Stimulated activated CD4-positive, alpha-beta T cell treated with anti-CD3 and anti-CD28 coated beads, TNF-alpha, amount 100 ng/mL, for 4 hours (primary cell): ENCODE data around the gene DAB2IP.
"Not testable (repeated sequence)": the region's sequence is repeated elsewhere in the genome, so short reads cannot be mapped to it uniquely, and the experiment has no call there.

ENCODE experiments used
- DNase-seq, 3 experiments: peaks; one replicate each; pipeline ENCODE4 v3.0.0-alpha.2; 2020; ENCODE audit warnings: low read depth in 3 of 3

The DAB2IP gene

DNA sequence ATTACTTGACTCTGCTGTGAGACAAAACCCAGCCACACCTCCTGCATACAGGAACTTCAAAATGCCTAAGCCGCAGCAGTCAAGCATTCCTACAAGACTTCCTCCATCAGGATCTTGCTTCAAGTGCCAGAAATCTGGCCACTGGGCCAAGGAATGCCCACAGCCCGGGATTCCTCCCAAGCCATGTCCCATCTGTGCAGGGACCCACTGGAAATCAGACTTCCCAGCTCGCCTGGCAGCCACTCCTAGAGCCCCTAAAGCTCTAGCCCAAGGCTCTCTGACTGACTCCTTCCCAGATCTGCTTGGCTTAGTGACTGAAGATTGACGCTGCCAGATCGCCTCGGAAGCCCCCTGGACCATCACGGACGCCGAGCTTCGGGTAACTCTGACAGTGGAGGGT, 141.0 kb downstream of the DAB2IP start:
- not testable (repeated sequence) for DNase-seq

DNA sequence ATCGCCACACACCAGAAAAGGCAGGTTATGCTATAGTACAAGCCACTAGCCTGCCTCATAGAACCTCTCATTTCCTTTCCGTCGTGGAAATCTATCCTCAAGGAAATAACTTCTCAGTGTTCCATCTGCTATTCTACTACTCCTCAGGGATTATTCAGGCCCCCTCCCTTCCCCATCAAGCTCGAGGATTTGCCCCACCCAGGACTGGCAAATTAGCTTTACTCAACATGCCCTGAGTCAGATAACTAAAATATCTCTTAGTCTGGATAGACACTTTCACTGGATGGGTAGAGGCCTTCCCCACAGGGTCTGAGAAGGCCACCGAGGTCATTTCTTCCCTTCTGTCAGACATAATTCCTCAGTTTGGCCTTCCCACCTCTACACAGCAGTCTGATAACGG, 142.9 kb downstream of the DAB2IP start:
- DNase-seq = not testable (repeated sequence)

DNA sequence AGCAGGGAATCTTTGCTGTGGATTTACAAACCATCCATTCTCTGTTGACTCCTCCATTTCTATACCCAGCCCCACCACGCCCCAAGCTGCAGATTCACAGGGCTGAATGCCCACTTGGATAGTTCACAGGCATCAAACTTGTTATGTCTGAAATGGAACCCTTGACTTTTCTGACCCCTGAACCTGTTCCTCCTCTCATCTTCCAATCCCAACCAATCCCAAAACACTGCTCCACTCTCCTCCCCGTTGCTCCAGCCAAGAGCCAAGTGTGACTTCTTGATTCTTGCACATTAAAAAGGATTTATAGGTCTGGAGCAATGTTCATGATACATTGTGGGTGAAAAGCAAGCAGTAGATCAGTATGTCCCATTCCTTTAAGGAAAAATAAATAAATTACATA, 145.6 kb downstream of the DAB2IP start:
- no peak for DNase-seq

DNA sequence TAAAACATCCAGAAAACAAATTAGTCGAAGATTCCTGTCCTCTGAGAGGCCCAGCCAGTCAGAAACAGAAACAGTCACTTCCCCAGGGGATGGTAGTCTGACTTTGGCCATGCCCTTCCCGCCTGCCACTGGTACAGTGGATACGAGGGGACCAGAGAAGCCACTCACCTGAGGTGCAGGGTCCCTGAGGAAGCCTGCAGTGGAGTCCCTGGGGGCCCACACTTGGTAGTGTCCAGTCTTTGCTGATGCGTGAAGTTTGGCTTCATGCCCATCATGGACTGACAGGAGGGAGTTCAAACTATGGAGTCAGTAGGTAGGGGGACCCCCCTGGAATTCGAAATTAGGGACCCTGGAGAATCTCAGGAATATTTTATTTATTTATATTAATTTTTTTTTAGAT, 147.5 kb downstream of the DAB2IP start:
- no peak for DNase-seq

DNA sequence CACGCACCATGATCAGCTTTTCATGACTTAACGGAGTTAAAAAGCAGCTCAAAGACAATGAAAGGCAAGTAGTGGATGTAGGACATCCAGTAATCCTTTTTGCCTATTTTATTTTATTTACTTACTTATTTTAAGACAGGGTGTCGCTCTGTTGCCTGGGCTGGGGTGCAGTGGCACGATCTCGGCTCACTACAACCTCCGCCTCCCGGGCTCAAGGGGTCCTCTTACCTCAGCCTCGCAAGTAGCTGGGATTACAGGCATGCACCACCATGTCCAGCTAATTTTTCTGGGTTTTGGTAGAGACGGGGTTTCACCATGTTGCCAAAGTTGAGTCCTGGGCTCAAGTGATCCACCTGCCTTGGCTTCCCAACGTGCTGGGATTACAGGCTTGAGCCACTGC, 148.9 kb downstream of the DAB2IP start:
- DNase-seq = no peak

DNA sequence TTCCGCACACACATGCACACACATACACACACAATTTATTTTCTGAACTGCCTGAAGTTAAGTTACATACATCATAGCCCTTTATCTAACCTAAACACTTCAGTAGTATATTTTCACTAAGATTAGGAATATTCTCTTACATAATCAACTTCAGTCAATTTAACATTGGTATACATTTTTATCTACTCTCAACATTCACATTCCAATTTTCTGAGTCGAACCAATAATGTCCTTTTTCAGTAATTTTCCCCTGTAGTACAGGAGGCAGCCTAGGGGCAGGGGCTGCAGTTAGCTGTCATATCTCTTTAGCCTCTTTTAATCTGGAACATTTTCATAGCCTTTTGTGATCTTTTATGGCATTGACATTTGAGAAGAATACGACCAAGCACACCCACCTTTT, 150.1 kb downstream of the DAB2IP start:
- DNase-seq = no peak

DNA sequence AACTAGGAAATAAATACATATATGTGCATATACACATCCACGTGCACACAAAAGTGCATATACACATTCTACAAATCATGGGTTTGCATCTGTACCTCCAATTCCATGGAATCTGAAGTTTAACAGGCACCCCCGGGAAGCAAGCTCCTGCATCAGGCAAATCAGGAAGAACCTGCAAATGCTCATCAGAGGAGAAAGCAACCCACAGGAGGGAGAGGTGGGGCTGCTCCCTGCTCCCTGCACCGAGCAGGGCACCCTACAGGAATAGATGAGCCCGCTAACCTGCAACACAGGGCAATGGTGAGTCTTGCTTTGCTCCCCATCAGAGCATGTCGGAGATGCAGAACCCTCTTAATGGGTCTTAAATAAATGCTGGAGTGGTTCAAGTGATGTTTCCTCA, 151.3 kb downstream of the DAB2IP start:
- no peak for DNase-seq

DNA sequence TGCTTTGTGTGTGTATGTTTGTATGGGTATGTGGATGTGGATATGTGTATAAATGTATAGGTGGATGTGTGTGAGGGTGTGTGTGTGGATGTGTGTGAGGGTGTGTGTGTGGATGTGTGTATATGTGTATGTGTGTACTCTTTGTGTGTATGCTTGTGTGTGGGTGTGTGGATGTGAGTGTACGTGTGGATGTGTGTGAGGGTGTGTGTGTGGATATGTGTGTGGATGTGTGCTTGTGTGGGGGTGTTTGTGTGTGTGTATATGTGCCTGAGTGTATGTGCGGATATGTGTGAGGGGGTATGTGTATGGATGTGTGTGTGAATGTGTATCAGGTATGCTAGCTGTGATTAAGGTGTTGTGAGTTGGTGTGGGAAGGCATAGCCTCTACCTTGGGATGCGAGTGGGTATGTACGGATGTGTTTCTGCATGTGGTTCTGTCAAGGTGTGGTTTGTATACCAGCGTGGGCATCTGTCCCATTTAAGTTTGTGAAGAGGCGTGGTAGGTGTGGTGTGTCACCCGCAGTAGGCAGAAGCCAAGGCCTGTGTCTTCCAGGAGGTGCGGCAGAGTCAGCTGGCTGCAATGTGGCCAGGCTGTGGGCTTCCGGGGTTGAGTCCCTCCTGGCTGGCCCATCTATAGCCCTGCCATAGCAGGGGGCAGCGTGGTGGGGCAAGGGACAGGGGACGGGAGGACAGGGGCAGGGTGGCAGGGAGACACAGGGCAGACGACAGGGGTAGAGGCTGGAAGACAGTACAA, 155.8 kb downstream of the DAB2IP start:
- DNase-seq = no peak

DNA sequence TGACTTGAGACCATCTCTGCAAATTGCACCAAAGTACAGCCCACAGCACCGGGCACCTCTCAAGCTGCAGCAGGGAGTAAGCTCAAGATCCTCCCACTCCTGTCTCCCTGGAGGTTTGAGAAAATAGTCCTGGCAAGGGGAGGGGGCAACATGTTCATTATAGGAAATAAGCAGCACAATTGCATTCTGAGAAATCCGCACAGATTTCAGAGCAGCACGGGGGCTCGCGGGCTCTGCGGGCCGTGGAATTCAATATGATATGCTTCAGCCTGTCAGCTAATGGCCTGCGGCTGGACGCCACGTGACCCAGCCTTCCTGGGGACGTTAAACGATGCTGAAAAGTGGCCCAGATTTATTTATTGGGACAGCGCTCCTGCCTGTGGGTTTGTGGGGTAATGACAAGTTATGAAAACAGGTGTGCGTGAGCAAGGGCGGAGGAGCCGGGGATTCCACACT, 156.4 kb downstream of the DAB2IP start:
- no peak for DNase-seq

DNA sequence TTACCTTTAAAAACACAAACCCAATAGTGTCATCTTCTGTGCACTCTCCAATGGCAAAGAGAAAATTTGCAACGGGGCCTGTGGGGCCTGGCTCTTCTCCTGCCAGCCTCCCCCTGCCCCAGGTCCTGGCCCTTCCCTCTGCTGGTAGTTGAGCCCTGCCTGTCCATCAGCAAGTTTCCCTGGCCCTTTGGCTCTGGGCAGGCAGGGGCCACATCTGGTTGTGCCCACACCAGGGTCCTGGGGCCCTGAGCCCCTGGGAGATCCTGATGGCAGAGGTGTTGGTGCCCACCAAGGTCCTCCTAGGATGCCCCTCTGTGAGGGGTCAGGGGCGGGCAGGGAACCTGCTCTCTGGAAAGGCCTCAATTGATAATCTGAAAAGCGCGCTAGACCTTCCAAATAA, 157.3 kb downstream of the DAB2IP start:
- no peak for DNase-seq

DNA sequence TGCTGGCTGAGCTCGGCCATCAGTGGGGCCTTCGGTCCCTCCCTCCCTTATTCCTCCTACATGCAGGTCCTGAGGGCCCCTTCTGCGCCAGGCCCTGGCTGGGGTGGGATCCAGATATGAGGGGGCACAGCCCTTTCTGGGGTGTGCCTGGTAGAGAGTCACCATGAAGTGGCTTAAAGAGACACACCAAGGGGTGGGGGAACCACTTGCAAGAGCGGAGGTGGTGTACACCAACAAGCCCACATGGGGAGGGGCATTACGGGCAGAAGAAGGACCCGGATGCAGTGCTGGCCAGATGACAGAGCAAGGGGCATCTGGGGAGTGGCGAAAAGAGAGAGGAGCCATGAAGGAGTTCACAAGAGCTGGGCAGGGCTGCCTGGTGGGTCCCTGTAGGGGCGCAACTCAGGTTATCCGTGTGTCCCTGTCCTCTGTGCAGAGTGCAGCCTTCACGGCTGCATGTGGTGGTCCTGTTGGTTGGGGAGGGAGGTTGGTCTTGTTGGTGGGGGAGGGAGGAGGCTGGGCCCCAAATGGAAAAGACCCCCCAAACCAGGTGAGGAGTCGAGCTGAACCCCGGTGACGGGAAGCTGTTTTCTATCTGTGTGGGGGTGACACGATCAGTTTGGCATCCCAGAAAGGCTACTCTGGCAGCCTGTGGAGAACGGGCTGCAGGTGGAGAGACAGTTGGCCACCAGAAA, 158.1 kb downstream of the DAB2IP start:
- no peak for DNase-seq

DNA sequence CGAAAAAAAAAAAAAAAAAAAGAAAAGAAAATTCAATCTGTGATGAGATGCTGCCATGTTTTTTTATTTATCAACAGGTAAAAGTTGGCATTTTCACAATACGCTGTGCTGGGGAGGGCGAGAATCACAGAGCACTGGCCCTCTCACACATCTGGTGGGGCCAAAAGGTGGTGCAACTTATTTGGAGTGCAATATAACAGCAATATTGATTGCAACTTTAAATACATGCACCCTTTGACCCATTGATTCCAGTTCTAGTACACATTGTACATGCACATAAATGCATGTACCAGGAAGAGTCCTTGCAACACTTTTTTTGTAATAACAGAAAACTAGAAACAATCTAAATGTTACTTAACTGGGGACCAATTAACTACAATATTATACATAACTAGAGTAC, 159.1 kb downstream of the DAB2IP start:
- DNase-seq = no peak

DNA sequence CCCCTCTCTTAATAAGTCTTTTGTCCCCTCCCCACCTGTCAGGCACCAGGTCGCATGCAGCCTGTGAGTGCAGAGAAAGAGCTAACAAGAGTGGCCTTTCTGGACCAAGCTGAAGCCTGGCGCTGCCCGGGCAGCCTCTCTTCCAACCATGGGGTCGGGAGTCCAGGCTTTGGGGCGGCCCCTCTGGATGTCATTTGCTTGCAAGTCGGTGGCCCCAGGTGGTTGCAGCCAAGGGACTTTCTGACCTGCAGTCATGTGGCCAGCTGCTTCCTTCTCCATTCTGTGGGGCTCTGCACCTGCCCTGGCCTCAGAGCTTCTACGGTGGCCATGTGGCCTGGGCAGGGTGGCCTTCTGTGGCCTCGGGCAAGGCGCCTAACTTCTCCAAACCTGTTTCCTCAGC, 159.7 kb downstream of the DAB2IP start:
- no peak for DNase-seq

DNA sequence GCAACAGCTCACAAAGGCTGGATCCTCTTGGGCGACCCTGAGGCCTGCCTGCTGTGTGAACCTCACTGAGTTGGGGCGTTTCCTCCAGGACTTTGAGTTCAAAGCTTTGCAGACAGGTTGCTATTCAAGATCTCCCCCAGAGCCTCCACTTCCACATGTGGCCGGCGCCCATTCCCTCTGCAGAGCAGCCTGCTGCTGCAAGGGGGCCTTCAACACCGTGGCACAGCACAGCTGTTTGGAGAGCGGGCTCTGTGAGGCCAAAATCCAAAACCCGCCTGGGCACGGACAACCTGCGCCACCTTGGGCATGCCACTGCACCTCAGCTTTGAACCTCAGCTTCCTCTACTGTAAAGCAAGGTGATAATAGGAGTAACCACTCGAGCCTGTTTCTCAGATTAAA, 160.3 kb downstream of the DAB2IP start:
- no peak for DNase-seq

DNA sequence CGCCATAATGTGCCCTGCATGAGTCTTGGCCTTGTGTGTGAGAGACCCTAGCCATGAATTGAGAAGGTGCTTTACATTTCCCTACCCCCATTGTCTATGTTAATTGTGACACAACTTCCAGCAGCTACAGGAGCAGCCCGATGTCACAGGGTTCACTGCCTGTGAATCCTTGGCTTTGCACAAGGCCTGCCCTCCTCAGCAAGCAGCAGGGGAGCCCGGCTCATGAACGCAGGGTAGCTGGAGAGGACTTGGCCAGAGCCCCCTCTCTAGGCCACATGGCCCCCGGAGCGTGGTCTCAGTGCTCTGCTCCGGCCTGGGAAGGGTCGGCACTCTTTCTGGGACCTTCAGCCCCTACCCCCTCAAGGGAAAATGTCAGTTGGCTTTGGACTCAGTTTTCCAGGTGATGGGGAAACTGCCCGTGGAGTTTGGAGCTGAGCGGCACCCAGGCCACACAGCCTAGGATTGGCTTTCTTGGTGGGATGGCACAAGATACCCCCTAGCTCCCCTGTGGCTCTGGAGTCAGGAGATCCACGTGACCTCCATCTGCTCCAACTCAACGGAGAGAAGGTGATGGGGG, 160.8 kb downstream of the DAB2IP start:
- DNase-seq = no peak

DNA sequence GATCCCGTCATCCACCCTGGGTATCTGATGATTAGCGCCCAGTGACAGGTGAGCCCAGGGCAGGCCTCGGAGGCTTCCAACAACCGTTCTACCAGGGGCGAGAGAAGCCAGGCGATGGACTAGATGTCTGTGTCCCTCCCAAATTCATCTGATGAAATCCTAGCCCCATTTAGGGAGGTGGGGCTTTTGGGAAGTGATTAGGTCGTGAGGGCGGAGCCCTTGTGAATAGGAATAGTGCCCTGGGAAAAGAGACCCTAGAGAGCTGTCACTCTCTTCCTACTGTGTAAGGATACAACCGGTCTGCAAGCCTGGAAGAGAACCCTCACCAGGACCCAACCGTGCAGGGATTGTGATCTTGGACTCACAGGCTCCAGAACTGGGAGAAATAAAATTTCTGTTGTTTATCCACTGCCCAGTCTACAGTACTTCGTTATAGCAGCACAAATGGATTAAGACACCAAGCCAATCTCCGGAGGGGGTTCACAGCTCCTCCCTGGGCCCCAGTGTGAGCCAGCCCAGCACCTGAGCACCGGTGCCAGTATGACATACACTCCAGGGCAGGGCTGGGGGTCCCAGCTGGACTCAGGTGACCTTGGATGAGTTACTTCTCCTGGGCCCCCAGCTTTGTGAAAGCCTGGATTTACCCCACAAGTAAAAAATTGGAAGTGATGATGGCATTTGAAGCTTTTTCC, 162.2 kb downstream of the DAB2IP start:
- no peak for DNase-seq

DNA sequence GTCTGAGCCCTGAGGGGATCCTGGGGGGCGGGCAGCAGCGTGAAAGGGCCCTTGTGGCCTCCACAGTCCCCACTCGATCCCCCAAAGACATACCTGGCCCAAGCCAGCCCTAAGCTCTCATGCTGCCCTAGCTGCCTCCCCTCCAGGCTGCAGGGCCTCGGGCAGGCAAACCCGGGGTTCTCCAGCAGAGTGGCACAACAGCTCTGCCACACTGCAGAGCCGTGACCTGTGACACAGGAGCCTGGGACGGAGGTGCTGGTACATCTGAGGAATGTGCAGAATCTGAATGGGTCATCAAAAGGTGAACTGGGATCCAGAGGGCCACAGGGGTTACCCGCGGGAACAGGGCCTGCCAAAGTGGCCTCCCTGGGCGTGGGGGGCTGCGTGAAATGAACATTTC, 163.2 kb downstream of the DAB2IP start:
- DNase-seq = no peak

DNA sequence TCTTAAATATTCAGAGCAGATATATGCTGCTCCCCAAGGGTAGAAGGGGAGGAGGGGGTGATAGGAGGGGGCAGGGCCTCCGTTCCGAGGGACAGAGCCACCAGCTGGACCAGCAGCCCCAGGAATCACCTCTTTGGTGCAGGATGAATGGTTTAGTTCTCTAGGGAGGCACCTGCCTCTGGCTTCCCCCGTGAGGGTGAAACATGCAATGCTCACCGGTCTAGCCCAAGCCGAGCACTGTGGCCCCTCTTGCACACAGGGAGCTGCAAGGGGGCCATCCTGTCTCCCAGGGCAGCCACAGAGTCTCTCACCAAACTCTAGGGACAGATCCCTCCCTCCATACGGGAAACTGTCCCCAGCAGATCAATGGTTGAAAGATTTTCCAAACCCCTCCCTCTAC, 163.7 kb downstream of the DAB2IP start:
- DNase-seq = no peak

DNA sequence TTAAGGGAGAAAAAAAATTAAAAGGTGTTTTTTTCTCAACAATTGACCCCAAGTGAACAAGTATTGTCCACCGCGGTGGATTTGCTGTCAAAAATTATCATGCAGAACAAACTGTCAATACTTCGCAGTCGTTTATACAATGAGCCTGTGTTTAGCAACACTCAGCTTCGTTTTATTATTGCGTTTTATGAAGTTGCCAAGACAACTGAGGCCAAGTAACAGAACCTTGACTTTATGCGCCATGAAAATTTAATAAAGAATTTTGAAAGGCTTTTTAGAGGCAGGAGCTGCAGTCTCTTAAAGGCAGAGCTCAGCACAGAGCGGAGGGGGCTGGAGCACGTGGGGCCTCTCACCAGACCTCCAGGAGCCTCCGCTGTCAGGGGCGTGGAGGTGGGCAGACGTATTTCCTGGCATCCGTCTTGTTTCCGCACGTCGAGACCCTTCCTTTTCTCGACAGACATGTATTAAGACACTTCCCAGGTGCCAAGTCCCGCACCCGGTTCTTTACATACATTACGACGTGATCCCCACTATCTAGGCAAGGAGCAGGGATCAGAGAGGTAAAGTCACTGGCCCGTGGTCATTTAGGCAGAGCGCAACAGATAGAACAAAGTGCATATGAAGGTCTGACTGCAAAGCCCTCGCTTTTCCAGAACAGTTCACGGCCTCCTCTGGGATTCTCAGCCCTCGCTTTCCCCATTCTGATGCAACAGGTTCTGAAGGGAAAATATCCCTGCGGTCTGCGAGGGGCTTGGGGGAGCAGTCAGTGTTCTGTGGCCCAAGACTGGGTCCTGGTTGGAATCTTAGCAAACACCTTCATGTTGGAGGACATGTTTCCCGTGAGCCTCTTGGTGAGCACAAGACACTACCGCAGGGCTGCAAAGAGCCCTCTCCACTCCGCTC, 164.4 kb downstream of the DAB2IP start:
- DNase-seq = no peak

DNA sequence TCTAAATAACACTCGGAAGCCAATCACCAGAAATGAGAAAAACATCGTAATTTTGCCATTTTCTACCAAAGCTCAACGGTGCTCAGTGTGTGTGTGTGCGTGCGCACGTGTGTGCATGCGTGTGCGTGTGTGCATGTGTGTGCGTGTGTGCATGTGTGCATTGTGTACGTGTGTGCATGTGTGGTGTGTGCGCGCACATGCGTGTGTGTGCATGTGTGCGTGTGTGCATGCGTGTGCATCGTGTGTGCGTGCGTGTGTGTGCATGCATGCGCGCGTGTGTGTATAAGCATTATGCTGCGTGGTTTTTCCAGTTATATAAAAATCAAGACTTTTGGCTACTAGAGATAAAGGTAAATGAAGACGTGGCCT, 165.0 kb downstream of the DAB2IP start:
- DNase-seq = no peak

DNA sequence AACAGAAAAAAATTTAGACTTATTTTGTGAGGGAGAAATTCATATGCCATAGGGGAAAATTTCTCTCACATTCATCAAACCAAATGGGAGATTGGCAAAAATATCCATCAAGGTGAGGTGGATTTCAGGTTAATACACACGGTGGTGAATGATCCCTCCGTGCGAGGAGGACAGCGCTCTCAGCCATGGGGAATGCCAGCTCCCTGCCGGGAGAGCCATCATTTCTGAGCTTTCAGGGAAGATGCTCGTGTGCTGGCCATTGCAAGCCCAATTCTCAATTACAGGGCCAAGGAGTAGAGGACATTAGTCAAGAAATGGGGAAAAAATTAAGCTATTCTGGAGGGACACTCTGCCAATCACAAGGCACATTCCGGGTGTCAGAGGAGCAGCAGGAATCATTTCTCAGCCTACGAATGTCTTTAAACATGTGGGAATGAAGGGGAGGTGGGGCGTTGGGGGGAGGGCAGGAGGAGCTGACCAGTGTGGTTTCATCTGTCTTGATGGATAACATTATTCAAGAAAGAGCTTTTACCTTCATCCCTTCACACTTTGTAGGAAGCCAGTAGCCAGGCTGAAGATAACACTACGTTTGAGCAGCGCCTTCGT, 165.5 kb downstream of the DAB2IP start:
- no peak for DNase-seq
